ENCODE data around the gene SH2D7. TPM values are rescaled to one million over a fixed set of nuclear protein-coding genes. Genes with fewer than 3 reads are reported as not detected.
A peak's percentile ranks its signal among the peaks of the same experiment; 100 is the strongest.

The SH2D7 gene
- total and polyA plus RNA-seq, 2 donors (not counting 3 experiments of a cell fraction or from before 2014, with no cell fraction given), result not detected

GRCh38 chr15:78049691-78050440, 42.5 kb upstream of the SH2D7 start:
- H3K36me3 ChIP-seq (ENCODE audit: control insufficient read depth in 2 of 2, extremely low read depth in 1 of 2, insufficient read depth in 2 of 2, low read length in 2 of 2), result no peaks in the 10 kb centered on the region
- peaks cover 45% of the 10 kb centered on the region for H3K4me1 ChIP-seq (ENCODE audit: control insufficient read depth, extremely low read depth, insufficient read depth, low read length)
- FAIRE-seq, result peak; percentile 69
- intact Hi-C loops (cut with micrococcal nuclease) (loop anchor here (1.0 to 2.0 kb wide), 3 partner anchors 9 to 15 kb away; no protein-coding TSS in a partner anchor), dilution Hi-C loops (cut with MboI; ENCODE audit: extremely low pct_ligation_motif_present, low sequenced_read_pairs) (no loop called here)
- no peak overlapping the region for H2AFZ ChIP-seq (ENCODE audit: low read depth, low read length)
- DNase-seq (ENCODE audit: low read depth, low spot score), result no peak
- H3K9ac ChIP-seq (replicated peaks; ENCODE audit: extremely low read depth, insufficient read depth, low read length), result no peak overlapping the region
- H3K9me3 ChIP-seq (replicated peaks; ENCODE audit: control insufficient read depth, insufficient read depth, low read length), result no peaks in the 10 kb centered on the region
- POLR2A ChIA-PET, result interaction anchor here (1.2 kb wide), 1 partner anchor 9 kb away, joined by 3 read pairs; no protein-coding TSS in a partner anchor
- H3K4me2 ChIP-seq (ENCODE audit: insufficient read depth, low read length), result no peak overlapping the region
- no peak overlapping the region for H3K27ac ChIP-seq (ENCODE audit: insufficient read depth, low read depth, low read length)
- no peaks in the 10 kb centered on the region for H3K27me3 ChIP-seq (ENCODE audit: control insufficient read depth in 2 of 2, insufficient read depth in 2 of 2, low read length in 2 of 2)
- CTCF ChIA-PET, result interaction anchor here (0.9 to 4.2 kb wide), 14 partner anchors 8 to 146 kb away, joined by 3 to 25 read pairs (median 4); no protein-coding TSS in a partner anchor
- no peak overlapping the region for H3K4me3 ChIP-seq (replicated peaks in 1 of 3; ENCODE audit: insufficient read depth in 1 of 3, low read depth in 1 of 3, low read length in 3 of 3)
- BruUV-seq (replicated peaks), result no TSS peak
- TF ChIP-seq JUN (IDR thresholded peaks at IDR 0.05; ENCODE audit: borderline replicate concordance, insufficient read depth, insufficient read length, low read depth), result no peak
- TF ChIP-seq EZH2 (IDR thresholded peaks at IDR 0.05; ENCODE audit: borderline replicate concordance, low read depth, low read length, severe bottlenecking), result no peak
- no peak for TF ChIP-seq CTCF (IDR thresholded peaks at IDR 0.05; ENCODE audit: extremely low read depth in 1 of 2, insufficient read depth in 1 of 2, low read depth in 1 of 2, low read length in 2 of 2)
- TF ChIP-seq POLR2A (IDR thresholded peaks at IDR 0.05; ENCODE audit: low read depth, low read length), result no peak
- TF ChIP-seq POLR2AphosphoS5 (IDR thresholded peaks at IDR 0.05; ENCODE audit: insufficient read depth, low read depth, low read length), result no peak
- no peak for TF ChIP-seq FOS (IDR thresholded peaks at IDR 0.05; ENCODE audit: borderline replicate concordance, insufficient read depth, low read length)
- no peak for TF ChIP-seq MYC (IDR thresholded peaks at IDR 0.05; ENCODE audit: low read depth, low read length)
- no peak for TF ChIP-seq GATA2 (IDR thresholded peaks at IDR 0.05; ENCODE audit: insufficient read depth, insufficient read length, low read depth, low read length)
- TF ChIP-seq MAX (IDR thresholded peaks at IDR 0.05; ENCODE audit: insufficient read depth, insufficient read length), result no peak
- peaks cover 11% of the 10 kb centered on the region for H3K79me2 ChIP-seq (ENCODE audit: control insufficient read depth, insufficient read depth, low read length)
- H3K9me1 ChIP-seq (replicated peaks; ENCODE audit: control insufficient read depth, extremely low read depth, insufficient read depth, low read length), result no peaks in the 10 kb centered on the region
- H4K20me1 ChIP-seq (replicated peaks; ENCODE audit: control insufficient read depth, extremely low read depth, insufficient read depth, low read length), result no peaks in the 10 kb centered on the region
